Measurements from ENCODE around the gene EXOC7.

The EXOC7 gene

GRCh38 chr17:76121932-76122430 is 18.4 kb upstream of the EXOC7 start:
- no peak for DNase-seq

- DNase-seq: no peak
These were observed 17.0 kb upstream of the EXOC7 start for GRCh38 chr17:76120658-76121008.

- no peak for DNase-seq
These were observed 16.1 kb upstream of the EXOC7 start for GRCh38 chr17:76119409-76120371.

- no peak for DNase-seq
These were observed 11.7 kb upstream of the EXOC7 start for GRCh38 chr17:76115138-76115754.

GRCh38 chr17:76111956-76112355 is 8.4 kb upstream of the EXOC7 start:
- DNase-seq: no peak

- peak; percentile 12 for DNase-seq
These were observed 3.9 kb upstream of the EXOC7 start for GRCh38 chr17:76107509-76107908.

GRCh38 chr17:76106703-76107102 is 3.1 kb upstream of the EXOC7 start:
- no peak for DNase-seq

GRCh38 chr17:76104896-76105231 is 1.3 kb upstream of the EXOC7 start:
- no peak for DNase-seq

GRCh38 chr17:76104140-76104895 is 731 bp upstream of the EXOC7 start:
- DNase-seq: no peak

GRCh38 chr17:76102944-76103273 is 678 bp downstream of the EXOC7 start:
- DNase-seq: no peak

- DNase-seq: no peak
These were observed 5.8 kb downstream of the EXOC7 start for GRCh38 chr17:76097716-76098295.

- no peak for DNase-seq
These were observed 7.6 kb downstream of the EXOC7 start for GRCh38 chr17:76095943-76096342.

- DNase-seq: no peak
These were observed 9.5 kb downstream of the EXOC7 start for GRCh38 chr17:76094046-76094445.

- DNase-seq: no peak
These were observed 10.8 kb downstream of the EXOC7 start for GRCh38 chr17:76092526-76093413.

- DNase-seq: no peak
These were observed 11.9 kb downstream of the EXOC7 start for GRCh38 chr17:76091526-76092286.

GRCh38 chr17:76090517-76091129 is 13.0 kb downstream of the EXOC7 start:
- no peak for DNase-seq

GRCh38 chr17:76089680-76090516 is 13.7 kb downstream of the EXOC7 start:
- DNase-seq: no peak

- no peak for DNase-seq
These were observed 14.6 kb downstream of the EXOC7 start for GRCh38 chr17:76088868-76089576.
